Activated CD4-positive, alpha-beta T cell treated with anti-CD3 and anti-CD28 coated beads for 1 hour (primary cell): ENCODE data around the gene BICD1.

Source experiments
- DNase-seq: peaks from one replicate; pipeline ENCODE4 v3.0.0-alpha.2; 2020

Gene BICD1

DNA sequence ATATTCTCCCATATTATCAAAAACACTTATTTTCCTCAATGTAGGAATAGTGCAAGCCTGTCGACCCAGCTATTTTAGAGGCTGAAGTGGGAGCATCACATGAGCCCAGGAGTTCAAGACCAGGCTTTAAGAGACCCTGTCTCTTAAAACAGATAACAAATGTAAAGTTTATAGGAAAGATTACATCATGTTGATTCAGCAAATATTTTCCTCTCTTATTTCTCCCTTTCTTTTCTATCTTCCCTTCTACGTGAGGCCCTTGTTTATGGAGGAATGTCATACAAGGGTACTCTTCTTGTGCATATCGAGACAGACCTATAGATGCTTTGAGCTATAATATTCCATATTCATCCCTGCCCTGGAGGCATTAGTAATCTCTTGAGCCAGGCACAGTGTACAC is 256.2 kb downstream of the BICD1 start:
- no peak for DNase-seq

GRCh38 chr12:32365473-32366064 is 258.9 kb downstream of the BICD1 start:
- no peak for DNase-seq

DNA sequence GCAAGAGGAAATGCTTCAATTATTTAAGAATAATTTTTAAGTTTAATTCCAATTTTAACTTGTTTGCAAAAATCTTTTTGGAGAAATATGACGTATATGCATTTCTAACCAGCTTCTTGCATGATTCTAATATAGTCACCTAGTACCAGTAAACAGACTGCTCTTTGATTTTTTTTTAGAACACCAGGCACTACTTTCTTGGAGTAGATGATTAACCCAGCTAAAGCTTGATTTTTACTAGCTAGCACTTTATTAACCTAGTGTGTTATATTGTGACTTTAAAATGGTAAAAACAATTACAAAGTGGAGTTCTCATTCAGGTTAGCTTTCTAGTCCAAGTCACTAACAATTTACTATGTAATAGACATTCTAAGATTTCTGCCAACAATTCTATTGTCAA is 260.1 kb downstream of the BICD1 start:
- DNase-seq, result no peak

- DNase-seq, result no peak
Observed at GRCh38 chr12:32367381-32367780, 260.7 kb downstream of the BICD1 start.

DNA sequence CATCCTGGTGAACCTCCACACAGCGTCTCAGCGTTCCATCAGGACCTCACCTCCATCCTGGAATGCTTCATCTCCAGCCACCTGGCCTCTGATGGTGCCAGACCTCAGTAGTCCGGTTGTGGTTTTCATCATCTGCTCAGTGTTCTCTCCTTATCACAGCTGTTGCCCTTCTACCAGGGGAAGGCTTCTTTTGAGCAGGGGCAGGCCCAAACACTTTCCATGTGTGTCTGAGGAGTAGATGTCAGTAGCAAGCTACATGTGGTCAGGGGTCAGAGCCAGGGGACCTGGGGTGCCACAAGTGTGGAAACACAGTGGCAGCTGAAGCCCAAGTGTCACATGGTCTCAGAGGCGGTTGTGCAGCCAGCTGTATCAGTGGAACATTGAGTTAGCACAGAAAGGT is 262.6 kb downstream of the BICD1 start:
- no peak for DNase-seq

GRCh38 chr12:32377344-32378055 is 270.9 kb downstream of the BICD1 start:
- no peak for DNase-seq

- no peak for DNase-seq
Observed at GRCh38 chr12:32379213-32379612, 272.6 kb downstream of the BICD1 start.

GRCh38 chr12:32379667-32380066 is 273.0 kb downstream of the BICD1 start:
- DNase-seq, result no peak

DNA sequence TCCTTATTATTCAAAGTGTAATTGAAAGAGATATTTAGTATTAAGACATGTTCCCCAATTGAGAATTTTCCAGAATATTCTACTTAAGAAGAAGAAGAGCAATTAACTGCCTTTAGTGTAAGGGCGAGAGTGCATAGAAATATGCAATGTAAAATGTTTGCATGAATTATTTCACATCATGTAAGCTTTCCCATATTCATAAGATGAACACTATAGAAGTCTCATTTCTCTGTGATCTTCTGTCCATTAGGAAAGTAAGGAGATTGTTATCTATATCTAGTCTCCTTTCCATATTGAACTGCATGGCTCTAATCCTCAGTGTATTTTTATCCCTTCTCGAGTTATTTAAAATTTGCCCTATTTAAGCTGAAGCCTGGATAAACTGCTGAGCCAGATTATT is 275.6 kb downstream of the BICD1 start:
- no peak for DNase-seq

- DNase-seq, result no peak
Observed at GRCh38 chr12:32390572-32391219, 284.0 kb downstream of the BICD1 start.

GRCh38 chr12:32395026-32395425 is 288.4 kb downstream of the BICD1 start:
- DNase-seq, result no peak

DNA sequence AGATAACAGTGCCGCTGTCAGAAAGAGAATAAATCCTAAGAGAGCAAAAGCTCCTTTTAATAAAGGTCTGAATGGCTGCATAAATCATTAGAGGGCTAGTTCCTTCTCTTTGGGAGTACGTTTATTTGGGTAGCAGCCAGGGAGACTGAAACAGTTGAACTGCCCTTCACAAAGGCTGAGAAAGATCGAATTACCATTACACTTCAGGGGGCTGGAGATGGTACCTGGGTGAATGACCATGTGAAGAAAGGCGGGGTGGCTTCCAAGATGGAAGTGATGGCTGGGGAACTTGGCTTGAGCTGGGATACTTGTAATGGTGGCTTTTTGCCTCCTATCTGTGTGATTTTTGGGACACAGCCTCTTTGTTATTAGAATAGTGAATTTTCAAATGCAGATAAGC is 291.0 kb downstream of the BICD1 start:
- DNase-seq, result no peak

DNA sequence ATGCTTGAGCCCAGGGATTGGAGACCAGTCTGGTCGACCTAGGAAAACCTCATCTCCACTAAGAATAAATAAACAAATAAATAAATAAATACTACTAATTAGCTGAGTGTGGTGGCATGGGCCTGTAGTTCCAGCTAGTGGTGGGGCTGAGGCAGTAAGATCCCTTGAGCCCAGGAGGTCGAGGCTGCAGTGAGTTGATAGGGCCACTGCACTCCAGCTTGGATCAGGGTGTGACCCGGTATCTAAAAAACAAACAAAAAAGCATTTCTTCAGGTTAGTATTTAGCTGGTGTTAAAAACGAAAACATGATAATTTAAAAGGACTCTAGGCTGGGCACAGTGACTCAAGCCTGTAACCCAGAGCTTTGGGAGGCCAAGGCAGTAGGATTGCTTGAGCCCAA is 291.5 kb downstream of the BICD1 start:
- DNase-seq, result no peak

DNA sequence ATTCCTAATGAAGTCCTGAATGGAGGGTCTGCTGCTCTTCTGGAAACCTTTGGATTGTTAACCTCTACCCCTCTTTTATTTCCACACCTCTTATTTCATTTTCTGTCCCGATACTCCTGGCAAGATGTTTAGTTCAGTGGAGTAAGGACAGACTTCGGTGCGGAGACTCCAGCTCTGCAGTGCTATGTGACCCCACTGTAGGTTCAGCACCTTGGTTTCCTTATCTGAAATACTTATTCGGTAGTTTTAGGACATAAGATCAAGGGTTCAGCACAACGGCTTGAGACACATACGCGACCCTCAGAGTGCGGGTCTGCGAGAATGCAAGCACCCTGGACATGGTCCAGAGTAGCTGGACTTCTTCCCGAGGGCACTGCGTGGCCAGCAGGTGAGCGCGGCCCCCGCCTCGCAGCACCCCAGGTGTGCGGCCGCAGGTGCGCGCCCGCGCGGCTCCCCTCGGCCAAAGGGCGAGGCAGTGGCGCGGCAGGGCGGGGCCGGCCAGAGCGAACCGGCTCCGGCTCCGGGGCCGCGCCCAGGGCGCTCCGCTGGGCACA is 292.2 kb downstream of the BICD1 start:
- no peak for DNase-seq

DNA sequence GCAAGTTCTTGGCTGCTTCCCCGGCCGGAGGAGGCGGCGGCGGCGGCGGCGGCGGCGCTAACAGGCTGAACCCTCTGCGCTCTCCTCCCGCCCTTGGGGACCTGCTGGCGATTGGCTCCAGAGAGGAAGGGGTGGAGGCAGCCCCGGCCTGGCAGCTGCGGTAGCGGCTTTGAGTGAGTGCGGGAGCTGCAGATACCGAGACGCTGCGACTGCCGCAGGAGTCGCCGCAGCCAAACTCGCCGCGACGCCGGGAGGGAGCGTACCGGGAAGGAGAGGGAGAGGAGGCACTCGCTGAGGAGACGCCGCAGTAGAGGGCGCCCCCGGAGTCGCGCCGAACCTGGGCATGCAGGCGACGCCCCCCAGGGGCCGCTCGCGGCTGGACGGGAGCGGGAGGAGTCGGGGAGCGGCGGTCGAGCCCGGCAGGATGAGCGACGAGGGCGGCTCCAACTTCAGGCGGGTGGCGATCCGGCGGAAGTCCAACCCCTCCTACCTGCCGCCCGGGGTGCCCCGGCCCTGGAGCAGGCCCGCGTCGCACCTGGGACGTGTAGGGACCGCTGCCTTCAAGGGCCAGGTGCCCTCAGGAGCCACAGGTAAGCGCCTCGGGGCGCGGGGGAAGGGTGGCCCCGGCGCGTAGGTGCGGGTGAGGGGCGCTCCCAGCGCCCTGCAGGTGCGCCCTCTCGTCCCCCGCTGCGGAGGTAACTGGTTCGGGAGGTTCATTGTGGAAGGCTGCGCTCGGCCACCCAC is 292.9 kb downstream of the BICD1 start, which contains the start of gene FGD4:
FGD4 (plus strand) TSS at position 189 of the 744 bp plus-strand sequence.
- no peak for DNase-seq

DNA sequence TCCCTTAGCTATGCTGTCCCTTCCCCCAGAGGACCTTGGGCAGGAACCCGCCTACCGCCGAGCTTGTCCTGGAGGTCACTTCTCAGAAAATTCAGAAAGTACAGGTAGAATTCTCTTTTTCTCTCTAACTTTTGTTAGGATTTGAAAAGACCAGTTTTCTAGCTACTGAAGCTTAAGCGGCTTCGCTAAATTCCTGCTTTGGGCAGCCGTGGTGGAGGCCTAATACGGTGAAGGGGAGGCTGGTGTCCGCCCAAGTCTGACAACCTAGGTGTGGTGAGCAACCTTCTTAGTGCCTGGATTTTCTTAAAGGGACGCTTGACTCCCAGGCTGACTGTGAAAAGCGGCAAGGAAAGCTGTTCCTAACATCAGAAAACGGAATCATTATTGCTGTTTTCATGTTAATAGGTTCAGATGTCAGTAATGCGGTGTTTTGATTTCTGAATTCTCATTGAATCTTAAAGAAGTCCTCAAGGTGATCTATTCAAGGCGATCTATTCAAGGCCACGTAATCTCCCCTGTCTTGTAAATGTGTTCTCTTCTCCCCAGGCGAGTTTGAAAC is 293.5 kb downstream of the BICD1 start:
- no peak for DNase-seq

DNA sequence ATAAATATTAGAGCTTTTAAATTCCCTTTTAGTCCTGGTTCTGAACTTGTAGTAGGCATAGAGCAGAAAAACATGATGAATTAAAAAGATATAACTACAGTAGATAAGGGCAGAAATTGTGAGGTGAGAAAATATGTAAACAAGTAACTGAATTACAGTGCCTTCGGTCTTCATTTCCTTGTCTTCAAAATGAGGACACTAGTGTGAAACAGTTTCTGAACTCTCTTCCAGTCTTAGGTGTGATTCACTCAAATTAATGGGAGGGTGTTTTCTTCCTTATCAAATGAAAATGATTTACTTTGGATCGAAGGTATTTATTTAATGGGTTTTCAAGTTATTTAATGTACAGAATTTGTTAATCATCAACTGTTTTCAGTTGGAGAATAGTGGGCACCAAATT is 294.2 kb downstream of the BICD1 start:
- no peak for DNase-seq

DNA sequence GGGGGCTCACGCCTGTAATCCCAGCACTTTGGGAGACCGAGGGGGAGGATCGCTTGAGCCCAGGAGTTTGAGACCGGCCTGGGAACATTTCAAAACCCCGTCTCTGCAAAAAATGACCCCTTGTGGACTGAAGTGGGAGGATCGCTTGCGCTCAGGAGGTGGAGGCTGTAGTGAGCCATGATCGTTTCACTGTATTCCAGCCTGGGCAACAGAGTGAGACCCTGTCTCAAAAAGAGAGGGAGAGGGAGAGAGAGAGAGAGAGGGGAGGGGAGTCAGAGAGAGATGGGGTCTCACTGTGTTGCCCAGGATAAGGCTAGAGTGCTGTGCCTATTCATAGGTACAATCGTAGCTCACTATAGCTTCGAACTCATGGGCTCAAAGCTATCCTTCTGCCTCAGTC is 295.5 kb downstream of the BICD1 start:
- no peak for DNase-seq

DNA sequence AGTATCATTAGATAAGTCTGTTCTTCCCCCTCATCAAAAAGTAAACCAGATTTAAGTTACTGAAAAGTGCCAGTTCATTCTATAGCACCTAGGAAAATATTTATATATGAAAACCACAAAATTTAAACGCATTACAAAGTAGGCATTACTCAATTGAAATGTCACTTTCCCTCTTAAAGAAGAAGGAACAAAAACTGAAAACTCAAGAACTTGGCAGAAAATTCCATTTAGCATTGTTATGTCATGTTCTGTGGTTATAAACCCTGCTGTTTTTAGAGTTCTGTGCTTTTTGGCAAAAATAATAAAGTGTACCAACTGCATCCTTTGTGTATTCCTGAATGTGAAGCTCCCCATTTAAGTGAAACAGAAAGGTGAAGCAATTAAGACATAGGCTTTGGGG is 296.3 kb downstream of the BICD1 start:
- DNase-seq, result no peak

GRCh38 chr12:32407795-32408194 is 301.1 kb downstream of the BICD1 start:
- DNase-seq, result no peak

DNA sequence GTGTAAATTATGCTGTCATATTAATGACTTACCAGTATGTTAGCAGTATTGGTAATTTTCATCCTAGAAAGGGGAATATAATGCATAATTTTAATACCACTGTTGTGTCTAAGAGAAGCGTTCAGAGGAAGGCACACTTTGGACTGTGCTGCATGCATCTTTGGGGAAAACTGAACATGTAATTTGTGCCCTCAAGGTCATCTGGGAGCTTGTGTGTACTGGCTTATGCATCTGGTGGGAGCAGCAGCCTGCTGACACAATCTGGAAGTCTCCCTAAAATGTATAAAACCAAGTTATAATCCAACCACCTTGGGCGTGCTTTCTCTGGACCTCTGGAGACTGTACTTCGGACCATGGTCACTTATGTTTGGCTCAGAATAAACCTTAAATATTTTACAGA is 306.8 kb downstream of the BICD1 start:
- no peak for DNase-seq

- DNase-seq, result no peak
Observed at GRCh38 chr12:32418221-32418620, 311.6 kb downstream of the BICD1 start.

DNA sequence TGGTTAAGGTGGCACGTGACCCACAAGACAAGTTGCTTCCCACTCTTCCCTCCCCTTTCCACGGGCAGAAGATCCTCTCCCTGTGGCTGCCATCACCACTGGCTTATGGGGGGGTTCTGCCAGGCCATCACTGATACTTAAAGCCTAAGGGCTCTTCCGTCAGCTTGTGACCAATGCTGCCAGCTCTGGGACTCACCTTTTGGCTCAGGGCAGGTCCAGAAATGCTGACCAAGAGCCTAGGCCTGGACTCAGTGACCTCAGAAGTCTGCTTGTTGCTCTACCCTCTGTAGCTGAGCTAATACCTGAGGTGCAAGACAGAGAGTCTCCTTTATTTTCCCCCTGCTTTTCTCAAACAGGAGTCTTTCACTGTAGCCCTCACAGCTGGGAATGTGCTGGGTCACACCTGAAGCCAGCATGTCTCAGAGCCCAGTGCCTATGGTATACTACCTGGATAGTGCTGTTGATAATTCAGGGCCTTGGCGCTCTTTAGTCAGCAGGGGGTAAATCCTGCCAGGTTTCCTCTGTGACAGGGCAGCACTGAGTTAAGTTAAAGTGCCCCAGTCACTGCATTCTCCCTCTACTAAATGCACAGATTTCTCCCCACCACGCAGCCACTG is 312.4 kb downstream of the BICD1 start:
- DNase-seq, result no peak
